HAP-1 (cell line): ENCODE results near the gene ART5.
"Not testable (repeated sequence)": the region's sequence is repeated elsewhere in the genome, so short reads cannot be mapped to it uniquely, and the experiment has no call there.

Source experiments
- DNase-seq, 2 experiments: peaks; one replicate each; pipeline ENCODE4 v3.0.0-alpha.2; 2016 to 2020; ENCODE audit warnings: low spot score in 2 of 2
- H3K27me3 ChIP-seq: fragments of 250-450 bp; sonication (Bioruptor Pico); 2 replicates; pipeline ENCODE4 v1.5.1; 2020; ENCODE audit warnings: low read depth, mild to moderate bottlenecking, moderate library complexity
- H3K36me3 ChIP-seq: fragments of 250-450 bp; sonication (Bioruptor Pico); replicated peaks from 2 replicates; pipeline ENCODE4 v1.5.1; 2020; ENCODE audit warnings: mild to moderate bottlenecking
- H3K4me1 ChIP-seq: fragments of 250-450 bp; sonication (Bioruptor Pico); 2 replicates; pipeline ENCODE4 v1.5.1; 2020; ENCODE audit warnings: mild to moderate bottlenecking
- H3K4me3 ChIP-seq: fragments of 250-450 bp; sonication (Bioruptor Pico); 2 replicates; pipeline ENCODE4 v1.5.1; 2020; ENCODE audit warnings: mild to moderate bottlenecking, moderate library complexity
- H3K9me3 ChIP-seq: fragments of 250-450 bp; sonication (Bioruptor Pico); 2 replicates; pipeline ENCODE4 v1.5.1; 2020; ENCODE audit warnings: mild to moderate bottlenecking, moderate library complexity
- in situ Hi-C: fragments of 300-500 bp; cut with MboI; formaldehyde crosslinking; loops from 3 replicates; pipeline ENCODE4 v1.14.3; 2020; ENCODE audit warnings: low sequenced_read_pairs, inconsistent platforms, mixed read lengths

Gene ART5

GRCh38 chr11:3622521-3622920 is 19.3 kb downstream of the ART5 start:
- H3K4me3 ChIP-seq = no peak overlapping the region
- H3K36me3 ChIP-seq = no peaks in the 10 kb centered on the region
- DNase-seq = no peak
- no peaks in the 10 kb centered on the region for H3K9me3 ChIP-seq
- no peaks in the 10 kb centered on the region for H3K27me3 ChIP-seq
- no peaks in the 10 kb centered on the region for H3K4me1 ChIP-seq
- in situ Hi-C loops = no loop called here

- no peak for DNase-seq
- H3K4me3 ChIP-seq = no peak overlapping the region
- H3K4me1 ChIP-seq = no peaks in the 10 kb centered on the region
- in situ Hi-C loops = no loop called here
- no peaks in the 10 kb centered on the region for H3K36me3 ChIP-seq
- no peaks in the 10 kb centered on the region for H3K9me3 ChIP-seq
- no peaks in the 10 kb centered on the region for H3K27me3 ChIP-seq
Measured at GRCh38 chr11:3617990-3618389, 23.8 kb downstream of the ART5 start.

DNA sequence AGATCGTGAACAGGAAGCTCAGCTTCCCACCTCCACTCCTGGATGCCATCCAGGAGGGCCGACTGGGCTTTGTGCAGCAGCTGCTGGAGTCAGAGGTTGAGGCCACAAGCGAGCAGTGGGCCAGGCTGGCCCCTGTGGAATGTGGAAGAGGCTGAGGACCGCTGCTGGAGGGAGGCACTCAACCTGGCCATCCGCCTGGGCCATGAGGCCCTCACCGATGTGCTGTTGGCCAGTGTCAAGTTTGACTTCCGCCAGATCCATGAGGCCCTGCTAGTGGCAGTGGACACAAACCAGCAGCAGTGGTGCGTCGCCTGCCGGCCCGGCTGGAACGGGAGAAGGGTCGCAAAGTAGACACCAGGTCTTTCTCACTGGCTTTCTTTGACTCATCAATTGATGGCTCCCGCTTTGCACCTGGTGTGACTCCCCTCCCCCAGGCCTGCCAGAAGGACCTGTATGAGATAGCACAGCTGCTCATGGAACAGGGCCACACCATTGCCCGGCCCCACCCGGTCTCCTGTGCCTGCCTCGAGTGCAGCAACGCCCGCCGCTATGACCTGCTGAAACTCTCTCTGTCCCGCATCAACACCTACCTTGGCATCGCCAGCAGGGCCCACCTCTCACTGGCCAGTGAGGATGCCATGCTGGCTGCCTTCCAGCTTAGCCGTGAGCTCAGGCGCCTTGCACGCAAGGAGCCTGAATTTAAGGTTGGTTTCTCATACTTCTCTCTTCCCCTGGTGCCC is 24.9 kb downstream of the ART5 start:
- Histone ChIP-seq H3K27me3 (no peaks in the 10 kb centered on the region), H3K4me1 (no peaks in the 10 kb centered on the region), H3K9me3 (no peaks in the 10 kb centered on the region), H3K4me3 (no peak overlapping the region), H3K36me3 (no peaks in the 10 kb centered on the region)
- in situ Hi-C loops = no loop called here
- DNase-seq = no peak

DNA sequence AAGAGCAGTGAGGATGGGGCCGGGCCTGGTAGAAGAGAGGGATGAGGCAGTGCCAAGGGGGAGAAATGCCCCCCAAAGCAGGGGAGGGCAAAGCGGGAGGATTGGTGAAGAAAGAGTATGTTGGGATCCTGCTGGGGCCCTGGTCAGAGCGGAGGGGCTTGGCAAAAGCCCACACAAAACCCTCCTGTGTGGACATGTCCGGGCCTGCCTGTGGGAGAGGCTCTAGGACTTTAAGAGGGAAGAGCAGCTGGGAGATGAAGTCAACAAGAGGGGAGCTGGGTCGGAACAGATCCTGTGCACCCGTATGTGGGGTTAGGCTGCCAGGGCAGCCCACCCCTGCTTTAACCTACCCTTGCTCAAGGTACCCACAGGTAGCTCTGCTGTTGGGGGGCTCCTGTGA is 25.8 kb downstream of the ART5 start:
- DNase-seq = peak in 1 of 2 experiments; percentile 13
- no peak overlapping the region for H3K4me3 ChIP-seq
- no peaks in the 10 kb centered on the region for H3K9me3 ChIP-seq
- in situ Hi-C loops = no loop called here
- H3K36me3 ChIP-seq = no peaks in the 10 kb centered on the region
- H3K4me1 ChIP-seq = no peaks in the 10 kb centered on the region
- no peaks in the 10 kb centered on the region for H3K27me3 ChIP-seq

DNA sequence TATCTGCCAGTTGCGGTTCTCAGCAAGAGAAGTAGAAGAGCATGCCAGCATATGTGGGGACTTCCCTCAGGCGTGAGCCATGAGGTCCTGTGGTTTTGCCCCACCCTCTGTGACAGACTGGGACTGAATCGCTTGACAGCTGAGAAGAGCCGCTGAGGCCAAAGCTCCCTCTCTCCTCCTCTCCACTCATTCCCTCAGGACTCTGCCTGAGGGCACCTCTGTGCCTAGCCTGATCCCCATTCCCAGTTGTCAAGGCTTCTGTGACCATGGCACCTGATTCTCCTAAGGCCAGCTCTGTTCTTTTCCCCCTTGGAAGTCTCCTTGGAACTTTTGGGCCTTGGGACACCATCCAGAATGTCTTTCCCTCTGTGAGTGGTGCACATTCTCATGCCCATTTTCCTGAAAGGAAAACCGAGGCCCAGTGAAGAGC is 27.0 kb downstream of the ART5 start:
- Histone ChIP-seq H3K4me3 (no peak overlapping the region), H3K4me1 (no peaks in the 10 kb centered on the region), H3K9me3 (no peaks in the 10 kb centered on the region), H3K27me3 (no peaks in the 10 kb centered on the region), H3K36me3 (no peaks in the 10 kb centered on the region)
- in situ Hi-C loops = no loop called here
- DNase-seq = no peak

GRCh38 chr11:3613998-3614741 is 27.6 kb downstream of the ART5 start:
- Histone ChIP-seq H3K27me3 (no peaks in the 10 kb centered on the region), H3K36me3 (no peaks in the 10 kb centered on the region), H3K4me1 (no peaks in the 10 kb centered on the region), H3K9me3 (no peaks in the 10 kb centered on the region), H3K4me3 (no peak overlapping the region)
- no peak for DNase-seq
- in situ Hi-C loops = no loop called here

DNA sequence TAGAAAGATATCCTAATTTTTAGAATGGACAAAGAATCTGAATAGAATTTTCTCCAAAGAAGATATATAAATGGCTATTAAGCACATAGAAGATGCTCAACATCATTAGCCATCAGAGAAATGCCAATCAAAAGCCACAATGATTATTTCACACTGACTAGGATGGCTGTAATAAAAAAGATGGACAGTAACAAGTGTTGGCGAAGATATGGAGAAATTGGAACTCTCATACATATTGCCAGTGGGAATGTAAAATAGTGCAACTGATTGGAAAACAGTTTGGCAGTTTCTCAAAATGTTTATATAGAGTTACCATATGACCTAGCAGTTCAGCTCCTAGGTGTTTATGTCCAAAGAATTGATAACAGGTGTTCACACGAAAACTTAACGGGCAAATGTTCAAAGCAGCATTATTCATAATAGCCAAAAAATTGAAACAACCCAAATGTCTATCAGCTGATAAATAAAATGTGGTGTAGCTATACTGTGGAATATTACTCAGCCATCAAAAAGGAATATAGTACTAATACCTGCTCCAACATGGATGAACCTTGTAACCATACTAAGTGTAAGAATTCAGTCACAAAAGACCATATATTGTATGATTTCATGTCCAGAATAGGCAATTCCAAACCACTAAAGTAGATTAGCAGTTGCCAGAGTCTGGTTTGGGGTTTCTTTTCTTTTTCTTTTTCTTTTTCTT is 29.7 kb downstream of the ART5 start:
- H3K4me1 ChIP-seq = no peaks in the 10 kb centered on the region
- DNase-seq = no peak
- in situ Hi-C loops = no loop called here
- H3K9me3 ChIP-seq = no peaks in the 10 kb centered on the region
- H3K27me3 ChIP-seq = no peaks in the 10 kb centered on the region
- no peak overlapping the region for H3K4me3 ChIP-seq
- H3K36me3 ChIP-seq = no peaks in the 10 kb centered on the region

GRCh38 chr11:3610846-3611245 is 30.9 kb downstream of the ART5 start:
- Histone ChIP-seq H3K4me1 (no peaks in the 10 kb centered on the region), H3K27me3 (no peaks in the 10 kb centered on the region), H3K36me3 (no peaks in the 10 kb centered on the region), H3K4me3 (no peak overlapping the region), H3K9me3 (no peaks in the 10 kb centered on the region)
- in situ Hi-C loops = no loop called here
- DNase-seq = no peak

DNA sequence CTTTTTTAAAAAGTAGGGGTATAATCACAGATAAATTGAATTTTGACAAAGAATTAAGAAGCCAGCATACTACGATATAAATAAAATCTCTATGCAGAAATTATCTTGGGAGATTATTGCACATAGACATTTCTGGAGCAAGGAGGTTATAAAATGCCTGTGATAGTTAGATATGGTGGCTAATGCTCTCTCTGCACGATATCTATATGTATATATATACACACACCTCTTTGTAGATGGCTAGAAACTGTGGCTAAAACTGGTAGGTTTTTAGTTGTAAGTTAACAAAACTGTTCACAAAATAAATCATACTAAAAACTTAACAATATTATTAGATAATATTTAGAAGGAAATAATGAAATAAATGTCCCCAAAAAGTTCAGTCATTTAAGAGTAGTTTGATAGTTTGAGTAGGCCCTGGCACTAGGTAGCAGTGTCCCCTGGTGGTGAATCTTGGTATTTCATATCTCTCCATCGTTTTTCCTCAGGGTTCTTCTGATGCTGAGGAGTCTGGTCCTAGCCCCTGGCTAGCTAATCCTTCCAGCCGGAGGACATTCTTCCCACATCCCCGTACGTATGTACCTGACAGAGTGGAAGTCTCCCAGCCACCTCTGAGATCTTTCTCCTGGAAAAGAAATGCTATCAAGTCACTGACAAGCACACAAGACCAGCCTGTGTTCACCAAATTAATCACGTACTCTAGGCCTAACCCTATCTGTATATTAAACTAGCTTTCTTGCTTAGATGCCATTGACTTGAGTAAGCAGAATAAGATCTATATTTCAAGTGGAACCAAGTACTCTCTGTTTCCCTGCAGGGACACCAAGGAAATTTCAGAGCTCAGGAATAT is 32.2 kb downstream of the ART5 start:
- Histone ChIP-seq H3K9me3 (no peaks in the 10 kb centered on the region), H3K4me1 (no peaks in the 10 kb centered on the region), H3K4me3 (no peak overlapping the region), H3K36me3 (no peaks in the 10 kb centered on the region), H3K27me3 (no peaks in the 10 kb centered on the region)
- in situ Hi-C loops = no loop called here
- peak; percentile 29 to 59 for DNase-seq

- H3K4me1 ChIP-seq = no peaks in the 10 kb centered on the region
- in situ Hi-C loops = no loop called here
- no peaks in the 10 kb centered on the region for H3K27me3 ChIP-seq
- no peaks in the 10 kb centered on the region for H3K9me3 ChIP-seq
- no peaks in the 10 kb centered on the region for H3K36me3 ChIP-seq
- no peak overlapping the region for H3K4me3 ChIP-seq
- DNase-seq = no peak
Measured at GRCh38 chr11:3605771-3606203, 36.0 kb downstream of the ART5 start.

GRCh38 chr11:3605283-3605662 is 36.5 kb downstream of the ART5 start:
- in situ Hi-C loops = no loop called here
- H3K36me3 ChIP-seq = no peaks in the 10 kb centered on the region
- no peak overlapping the region for H3K4me3 ChIP-seq
- DNase-seq = no peak
- no peaks in the 10 kb centered on the region for H3K27me3 ChIP-seq
- H3K4me1 ChIP-seq = no peaks in the 10 kb centered on the region
- no peaks in the 10 kb centered on the region for H3K9me3 ChIP-seq

DNA sequence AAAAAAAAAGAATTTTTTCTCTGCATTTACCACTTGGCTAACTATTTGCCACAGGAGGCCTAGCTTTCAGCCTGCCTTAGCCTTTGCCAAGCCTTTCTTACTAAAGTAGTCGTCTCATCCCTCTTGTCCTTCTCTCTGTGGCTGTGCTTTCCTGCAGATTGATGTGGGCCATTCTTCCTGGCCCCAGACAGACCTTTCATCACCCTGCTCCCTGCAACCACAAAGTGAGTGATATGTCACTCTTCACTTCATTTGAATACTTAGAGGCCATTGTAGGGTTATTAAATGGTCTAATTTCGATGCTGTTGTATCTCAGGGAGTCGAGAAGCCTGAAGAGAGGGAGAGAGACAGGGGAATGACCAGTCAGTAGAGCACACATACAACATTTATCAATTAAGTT is 37.6 kb downstream of the ART5 start:
- in situ Hi-C loops = no loop called here
- H3K27me3 ChIP-seq = no peaks in the 10 kb centered on the region
- no peaks in the 10 kb centered on the region for H3K36me3 ChIP-seq
- H3K4me3 ChIP-seq = no peak overlapping the region
- no peak for DNase-seq
- H3K4me1 ChIP-seq = no peaks in the 10 kb centered on the region
- no peaks in the 10 kb centered on the region for H3K9me3 ChIP-seq

DNA sequence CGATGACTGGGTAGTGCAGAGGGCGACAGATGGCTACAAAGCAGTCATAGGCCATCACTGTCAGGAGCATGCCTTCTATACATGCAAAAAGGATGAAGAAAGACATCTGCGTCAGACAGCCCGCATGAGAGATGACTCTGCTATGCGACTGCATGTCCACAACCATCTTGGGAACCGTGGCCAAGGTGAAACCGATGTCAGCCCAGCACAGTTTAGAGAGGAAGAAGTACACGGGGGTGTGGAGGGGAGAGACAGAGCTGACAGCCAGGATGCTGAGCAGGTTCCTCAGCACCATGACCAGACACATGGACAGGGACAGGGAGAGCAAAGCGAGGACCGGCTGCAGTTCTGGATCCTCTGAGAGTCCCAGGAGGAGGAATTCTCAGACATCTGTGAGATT is 41.6 kb downstream of the ART5 start:
- H3K4me1 ChIP-seq, in situ Hi-C loops, H3K36me3 ChIP-seq: not testable (repeated sequence)

More for the DNA sequence above, 41.6 kb downstream of the ART5 start:
- not testable (repeated sequence) for H3K9me3 ChIP-seq, H3K4me3 ChIP-seq, DNase-seq, H3K27me3 ChIP-seq
